ENCODE data around the gene KHDRBS1. TPM values are rescaled to one million over a fixed set of nuclear protein-coding genes. Genes with fewer than 3 reads are reported as not detected.

KHDRBS1 gene
- total and polyA plus RNA-seq, 2 experiments from 2014 or later = 191 to 251 TPM

DNA sequence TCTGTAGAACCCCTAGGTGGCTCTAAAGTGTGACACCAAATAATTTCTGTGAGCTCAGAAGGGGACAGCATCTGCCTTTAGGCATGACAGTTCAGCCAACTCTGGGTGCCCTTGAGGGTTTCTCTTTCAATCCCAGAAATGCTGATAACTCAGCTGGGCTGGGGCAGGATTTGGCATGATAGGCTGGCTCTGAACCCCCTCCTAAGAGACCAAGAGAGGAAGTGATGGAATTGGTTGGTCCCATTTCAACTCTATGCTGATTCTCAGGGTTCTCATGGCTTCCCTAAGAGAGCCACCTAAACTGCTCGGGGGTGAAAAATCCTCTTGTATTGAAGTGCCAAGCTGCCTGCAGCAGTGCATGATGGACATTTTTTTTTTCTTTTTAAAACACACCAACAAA lies 30.6 kb downstream of the KHDRBS1 start:
- no peaks in the 10 kb centered on the region for H3K9me3 Mint-ChIP-seq
- H4K20me1 ChIP-seq (replicated peaks; ENCODE audit: insufficient read depth) = peaks cover 35% of the 10 kb centered on the region
- H3K36me3 Mint-ChIP-seq (ENCODE audit: low read depth) = peaks cover 42% of the 10 kb centered on the region
- no peak overlapping the region for H2AFZ ChIP-seq
- no peak overlapping the region for H3K27ac Mint-ChIP-seq
- peaks cover 82% of the 10 kb centered on the region for H3K36me3 ChIP-seq (ENCODE audit: insufficient read depth)
- ATAC-seq (no peak), DNase-seq (ENCODE audit: low spot score) (no peak)
- no peak overlapping the region for H3K4me3 Mint-ChIP-seq
- H3K4me2 ChIP-seq = no peak overlapping the region
- TF ChIP-seq, protein P1, sequence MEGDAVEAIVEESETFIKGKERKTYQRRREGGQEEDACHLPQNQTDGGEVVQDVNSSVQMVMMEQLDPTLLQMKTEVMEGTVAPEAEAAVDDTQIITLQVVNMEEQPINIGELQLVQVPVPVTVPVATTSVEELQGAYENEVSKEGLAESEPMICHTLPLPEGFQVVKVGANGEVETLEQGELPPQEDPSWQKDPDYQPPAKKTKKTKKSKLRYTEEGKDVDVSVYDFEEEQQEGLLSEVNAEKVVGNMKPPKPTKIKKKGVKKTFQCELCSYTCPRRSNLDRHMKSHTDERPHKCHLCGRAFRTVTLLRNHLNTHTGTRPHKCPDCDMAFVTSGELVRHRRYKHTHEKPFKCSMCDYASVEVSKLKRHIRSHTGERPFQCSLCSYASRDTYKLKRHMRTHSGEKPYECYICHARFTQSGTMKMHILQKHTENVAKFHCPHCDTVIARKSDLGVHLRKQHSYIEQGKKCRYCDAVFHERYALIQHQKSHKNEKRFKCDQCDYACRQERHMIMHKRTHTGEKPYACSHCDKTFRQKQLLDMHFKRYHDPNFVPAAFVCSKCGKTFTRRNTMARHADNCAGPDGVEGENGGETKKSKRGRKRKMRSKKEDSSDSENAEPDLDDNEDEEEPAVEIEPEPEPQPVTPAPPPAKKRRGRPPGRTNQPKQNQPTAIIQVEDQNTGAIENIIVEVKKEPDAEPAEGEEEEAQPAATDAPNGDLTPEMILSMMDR (conservative IDR thresholded peaks at IDR 0.05; ENCODE audit: low read depth in 2 of 2) = no peak
- H3K79me2 ChIP-seq (replicated peaks; ENCODE audit: insufficient read depth) = peaks cover 5% of the 10 kb centered on the region
- H3K4me1 Mint-ChIP-seq = no peaks in the 10 kb centered on the region
- no peak overlapping the region for H3K4me3 ChIP-seq
- peaks cover 35% of the 10 kb centered on the region for H3F3A ChIP-seq (replicated peaks; ENCODE audit: low read depth)
- no peaks in the 10 kb centered on the region for H3K9me2 ChIP-seq (ENCODE audit: insufficient read depth)
- H3K4me1 ChIP-seq (ENCODE audit: insufficient read depth) = no peaks in the 10 kb centered on the region
- no peaks in the 10 kb centered on the region for H3K27me3 ChIP-seq (ENCODE audit: insufficient read depth)
- no peak overlapping the region for H3K27ac ChIP-seq (ENCODE audit: low read depth)
- peaks cover 2% of the 10 kb centered on the region for H3K27me3 Mint-ChIP-seq (ENCODE audit: insufficient read depth, low read depth, poor library complexity)

DNA sequence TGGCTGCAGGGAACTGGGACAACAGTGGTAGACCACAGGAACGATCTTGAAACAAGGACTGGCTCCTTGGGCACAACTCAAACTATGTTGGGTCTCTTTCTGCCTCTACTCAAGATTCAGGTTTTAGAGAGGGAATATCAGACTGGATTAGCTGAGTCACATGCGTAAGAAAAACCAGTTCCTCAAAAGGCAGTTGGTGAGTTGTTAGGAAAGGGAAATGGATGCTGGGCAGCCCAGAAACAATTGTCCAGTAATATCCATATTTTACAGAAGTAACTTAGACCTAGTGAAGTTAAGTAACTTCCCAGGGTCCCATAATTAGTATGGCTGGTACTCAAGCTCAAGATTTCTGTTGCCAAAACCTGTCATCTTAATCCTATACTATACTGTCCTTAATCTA lies 32.1 kb downstream of the KHDRBS1 start:
- H4K20me1 ChIP-seq (replicated peaks; ENCODE audit: insufficient read depth) = peaks cover 28% of the 10 kb centered on the region
- no peaks in the 10 kb centered on the region for H3K9me2 ChIP-seq (ENCODE audit: insufficient read depth)
- H3K4me3 ChIP-seq = no peak overlapping the region
- H3K27me3 Mint-ChIP-seq (ENCODE audit: insufficient read depth, low read depth, poor library complexity) = peaks cover 2% of the 10 kb centered on the region
- no peak for TF ChIP-seq EZH2 (IDR thresholded peaks at IDR 0.05; ENCODE audit: low read depth, unreplicated experiment)
- no peak overlapping the region for H3K4me3 Mint-ChIP-seq
- no peaks in the 10 kb centered on the region for H3K9me3 Mint-ChIP-seq
- peaks cover 77% of the 10 kb centered on the region for H3K36me3 ChIP-seq (ENCODE audit: insufficient read depth)
- no peak for ATAC-seq
- H3K27ac ChIP-seq (ENCODE audit: low read depth) = no peak overlapping the region; the same call in 1 of the 2 replicates
- no peak overlapping the region for H2AFZ ChIP-seq
- peaks cover 38% of the 10 kb centered on the region for H3K36me3 Mint-ChIP-seq (ENCODE audit: low read depth)
- peaks cover 5% of the 10 kb centered on the region for H3K79me2 ChIP-seq (replicated peaks; ENCODE audit: insufficient read depth)
- H3K4me1 ChIP-seq (ENCODE audit: insufficient read depth) = no peaks in the 10 kb centered on the region
- H3K4me2 ChIP-seq = no peak overlapping the region
- no peaks in the 10 kb centered on the region for H3K4me1 Mint-ChIP-seq
- no peak for DNase-seq (ENCODE audit: low spot score)
- H3K27me3 ChIP-seq (ENCODE audit: insufficient read depth) = no peaks in the 10 kb centered on the region
- H3K27ac Mint-ChIP-seq = no peak overlapping the region
- peaks cover 22% of the 10 kb centered on the region for H3F3A ChIP-seq (replicated peaks; ENCODE audit: low read depth)

DNA sequence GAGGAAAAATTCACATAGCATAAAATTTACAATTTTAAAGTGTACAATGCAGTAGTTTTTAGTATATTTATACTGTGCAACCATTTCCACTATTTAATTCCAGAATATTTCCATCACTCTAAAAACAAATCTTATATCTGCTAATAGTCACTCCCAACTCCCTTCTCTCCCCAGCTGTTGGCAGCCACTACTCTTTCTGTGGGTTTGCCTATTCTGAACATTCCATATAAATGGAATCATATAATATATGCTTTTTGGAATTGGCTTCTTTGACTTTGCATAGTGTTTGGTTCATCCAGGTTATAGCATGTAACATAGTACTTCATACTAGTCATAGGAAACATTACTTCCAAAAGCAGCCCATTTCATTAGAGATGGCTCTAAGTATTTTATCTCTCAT lies 34.0 kb downstream of the KHDRBS1 start:
- Mint-ChIP-seq H3K4me1 (no peaks in the 10 kb centered on the region; the same call in 2 of the 3 replicates), H3K9me3 (no peaks in the 10 kb centered on the region), H3K36me3 (ENCODE audit: low read depth) (peaks cover 56% of the 10 kb centered on the region), H3K4me3 (no peak overlapping the region), H3K27me3 (ENCODE audit: insufficient read depth, low read depth, poor library complexity) (no peaks in the 10 kb centered on the region), H3K27ac (no peak overlapping the region)
- no peak overlapping the region for H2AFZ ChIP-seq
- H3K27me3 ChIP-seq (ENCODE audit: insufficient read depth) = no peaks in the 10 kb centered on the region
- peaks cover 3% of the 10 kb centered on the region; the same call in 1 of the 2 replicates for H3K79me2 ChIP-seq (replicated peaks; ENCODE audit: insufficient read depth)
- no peaks in the 10 kb centered on the region for H3K9me2 ChIP-seq (ENCODE audit: insufficient read depth)
- peaks cover 75% of the 10 kb centered on the region for H3K36me3 ChIP-seq (ENCODE audit: insufficient read depth)
- no peak overlapping the region for H3K4me2 ChIP-seq
- DNase-seq (ENCODE audit: low spot score) (no peak), ATAC-seq (no peak)
- no peak overlapping the region for H3K27ac ChIP-seq (ENCODE audit: low read depth)
- no peak overlapping the region for H3K4me3 ChIP-seq
- peaks cover 40% of the 10 kb centered on the region for H4K20me1 ChIP-seq (replicated peaks; ENCODE audit: insufficient read depth)
- H3K4me1 ChIP-seq (ENCODE audit: insufficient read depth) = no peaks in the 10 kb centered on the region
- H3F3A ChIP-seq (replicated peaks; ENCODE audit: low read depth) = peaks cover 22% of the 10 kb centered on the region
- TF ChIP-seq JUNB (IDR thresholded peaks at IDR 0.05; ENCODE audit: unreplicated experiment) (no peak), ZNF462 (CRISPR knock-in tag; IDR thresholded peaks at IDR 0.05) (no peak), POLR2AphosphoS5 (IDR thresholded peaks at IDR 0.05; ENCODE audit: low read depth) (no peak), EZH2phosphoT487 (IDR thresholded peaks at IDR 0.05; ENCODE audit: unreplicated experiment) (no peak)
- TF ChIP-seq, protein P1 (conservative IDR thresholded peaks at IDR 0.05; ENCODE audit: low read depth in 2 of 2) = no peak

All from GM23338 (cell line).